Thyroid gland (tissue), 4 donors: ENCODE measurements around the gene PIEZO2.

Source experiments
- POLR2A ChIP-seq, 2 donors: fragments of 450-650 bp; IDR thresholded peaks; one replicate each; pipeline ENCODE4 v1.6.1; 2017; ENCODE audit warnings: antibody characterized with exemption in 2 of 2, mild to moderate bottlenecking in 2 of 2, moderate library complexity in 1 of 2
- TF ChIP-seq, protein P1 (sequence below), 6 experiments: fragments of 200-600 bp in 3 of 6; fragments of 450-650 bp in 3 of 6; sonication (generic) in 3 of 6; IDR thresholded peaks; one replicate each; pipeline ENCODE4 v1.5.1; 2016 to 2019; ENCODE audit warnings: antibody characterized with exemption in 6 of 6, mild to moderate bottlenecking in 2 of 6, inconsistent platforms in 1 of 6, moderate library complexity in 1 of 6

DNA sequence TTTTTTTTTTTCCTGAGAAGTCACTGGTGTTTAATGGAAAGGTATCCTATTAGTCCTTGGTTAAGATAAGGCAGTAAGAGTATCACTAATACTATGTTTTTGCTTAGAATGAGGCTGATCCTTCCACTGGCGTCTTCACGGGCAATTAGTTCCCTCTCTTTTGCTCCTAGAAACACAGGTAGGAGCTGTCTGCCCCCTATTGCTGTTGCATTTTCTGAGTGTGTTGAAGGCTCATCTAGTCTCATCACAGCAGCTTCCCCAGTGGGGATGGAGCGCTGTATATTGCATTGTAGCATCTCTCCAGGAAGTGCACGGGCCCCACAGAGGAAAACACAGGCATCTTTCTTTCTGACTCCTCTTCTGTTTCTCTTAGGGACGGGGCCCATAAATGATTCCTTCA lies 478.5 kb downstream of the PIEZO2 start:
- TF ChIP-seq POLR2A (IDR thresholded peaks at IDR 0.05): no peak
- TF ChIP-seq, protein P1, sequence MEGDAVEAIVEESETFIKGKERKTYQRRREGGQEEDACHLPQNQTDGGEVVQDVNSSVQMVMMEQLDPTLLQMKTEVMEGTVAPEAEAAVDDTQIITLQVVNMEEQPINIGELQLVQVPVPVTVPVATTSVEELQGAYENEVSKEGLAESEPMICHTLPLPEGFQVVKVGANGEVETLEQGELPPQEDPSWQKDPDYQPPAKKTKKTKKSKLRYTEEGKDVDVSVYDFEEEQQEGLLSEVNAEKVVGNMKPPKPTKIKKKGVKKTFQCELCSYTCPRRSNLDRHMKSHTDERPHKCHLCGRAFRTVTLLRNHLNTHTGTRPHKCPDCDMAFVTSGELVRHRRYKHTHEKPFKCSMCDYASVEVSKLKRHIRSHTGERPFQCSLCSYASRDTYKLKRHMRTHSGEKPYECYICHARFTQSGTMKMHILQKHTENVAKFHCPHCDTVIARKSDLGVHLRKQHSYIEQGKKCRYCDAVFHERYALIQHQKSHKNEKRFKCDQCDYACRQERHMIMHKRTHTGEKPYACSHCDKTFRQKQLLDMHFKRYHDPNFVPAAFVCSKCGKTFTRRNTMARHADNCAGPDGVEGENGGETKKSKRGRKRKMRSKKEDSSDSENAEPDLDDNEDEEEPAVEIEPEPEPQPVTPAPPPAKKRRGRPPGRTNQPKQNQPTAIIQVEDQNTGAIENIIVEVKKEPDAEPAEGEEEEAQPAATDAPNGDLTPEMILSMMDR (IDR thresholded peaks at IDR 0.05): no peak
